HepG2 (cell line): Measurements from ENCODE around the gene LRIG3. TPM values are rescaled to one million over a fixed set of nuclear protein-coding genes. Genes with fewer than 3 reads are reported as not detected.

Source experiments
- ARHGAP35 ChIP-seq: sonication (generic); formaldehyde crosslinking; IDR thresholded peaks from 2 replicates; pipeline ENCODE4 v1.9.0; 2022; ENCODE audit warnings: mild to moderate bottlenecking, inconsistent platforms, moderate library complexity, missing genetic modification reagents, borderline replicate concordance
- CHD4 ChIP-seq: fragments of 200-600 bp; sonication (generic); IDR thresholded peaks from 2 replicates; pipeline ENCODE4 v1.7.0; 2017; ENCODE audit warnings: mild to moderate bottlenecking, low read length, borderline replicate concordance
- HCFC1 ChIP-seq: fragments of 150-350 bp; IDR thresholded peaks from 2 replicates; pipeline ENCODE4 v1.6.1; 2014; ENCODE audit warnings: low read depth, low read length
- KLF11 ChIP-seq: IDR thresholded peaks from 2 replicates; pipeline ENCODE4 v1.6.1; 2016; ENCODE audit warnings: missing compliant biosample characterization
- MAF1 ChIP-seq: sonication (generic); formaldehyde crosslinking; IDR thresholded peaks from 2 replicates; pipeline ENCODE4 v1.5.0; 2020; ENCODE audit warnings: missing genetic modification reagents, borderline replicate concordance
- RFXAP ChIP-seq: sonication (generic); formaldehyde crosslinking; IDR thresholded peaks from 2 replicates; pipeline ENCODE4 v1.4.0; 2020; ENCODE audit warnings: missing genetic modification reagents, borderline replicate concordance
- SNAPC2 ChIP-seq: sonication (generic); formaldehyde crosslinking; IDR thresholded peaks from 2 replicates; pipeline ENCODE4 v1.8.1; 2022; ENCODE audit warnings: mild to moderate bottlenecking, missing genetic modification reagents
- STAG1 ChIP-seq: sonication (generic); formaldehyde crosslinking; IDR thresholded peaks from 2 replicates; pipeline ENCODE4 v1.4.0; 2020; ENCODE audit warnings: missing genetic modification reagents
- THAP11 ChIP-seq: IDR thresholded peaks from 2 replicates; pipeline ENCODE4 v1.6.1; 2016; ENCODE audit warnings: missing biosample characterization, missing genetic modification reagents
- TOE1 ChIP-seq: sonication (generic); formaldehyde crosslinking; IDR thresholded peaks from 2 replicates; pipeline ENCODE4 v1.4.0; 2020; ENCODE audit warnings: mild to moderate bottlenecking, missing genetic modification reagents
- ZBTB10 ChIP-seq: sonication (generic); formaldehyde crosslinking; IDR thresholded peaks from 2 replicates; pipeline ENCODE4 v1.4.0; 2020; ENCODE audit warnings: missing genetic modification reagents, borderline replicate concordance
- ZBTB46 ChIP-seq: sonication (generic); formaldehyde crosslinking; IDR thresholded peaks from 2 replicates; pipeline ENCODE4 v1.4.0; 2020; ENCODE audit warnings: mild to moderate bottlenecking, missing genetic modification reagents, borderline replicate concordance
- ZNF30 ChIP-seq: sonication (generic); formaldehyde crosslinking; IDR thresholded peaks from 2 replicates; pipeline ENCODE4 v1.5.0; 2020; ENCODE audit warnings: mild to moderate bottlenecking, missing genetic modification reagents
- ZNF33B ChIP-seq: sonication (generic); formaldehyde crosslinking; IDR thresholded peaks from 2 replicates; pipeline ENCODE4 v1.5.1; 2020; ENCODE audit warnings: mild to moderate bottlenecking, missing genetic modification reagents
- ZNF598 ChIP-seq: sonication (generic); formaldehyde crosslinking; IDR thresholded peaks from 2 replicates; pipeline ENCODE4 v1.5.1; 2020; ENCODE audit warnings: mild to moderate bottlenecking, missing genetic modification reagents, borderline replicate concordance
- ZNF776 ChIP-seq: sonication (generic); formaldehyde crosslinking; IDR thresholded peaks from 2 replicates; pipeline ENCODE4 v1.4.0; 2020; ENCODE audit warnings: mild to moderate bottlenecking, missing genetic modification reagents
- ZNF782 ChIP-seq: sonication (generic); formaldehyde crosslinking; IDR thresholded peaks from 2 replicates; pipeline ENCODE4 v1.4.0; 2020; ENCODE audit warnings: missing genetic modification reagents, mild to moderate bottlenecking, borderline replicate concordance
- polyA plus RNA-seq, 8 experiments: library from polyadenylated mRNA; depleted of rRNA in 3 of 8; stranded (reverse) in 7 of 8; unstranded in 1 of 8; fragments of >200 nt; fragmentation: Illumina TruSeq in 4 of 8; extraction: Trizol in 4 of 8; gene quantifications; 2 replicates each; pipeline versions ENCODE4 v1.2.1 to v1.2.3, GENCODE V29; 2011 to 2016; ENCODE audit warnings: low read depth in 4 of 8, missing spikeins in 1 of 8, mixed read lengths in 1 of 8; ENCODE audit not compliant: insufficient read depth in 1 of 8
- total RNA-seq, 5 experiments: library from RNA; depleted of rRNA; stranded (reverse); fragments of >200 nt; fragmentation: Illumina TruSeq; extraction: Trizol; gene quantifications; 2 replicates each; pipeline ENCODE4 v1.2.3, GENCODE V29; 2016; ENCODE audit warnings: low read depth in 1 of 5
- TF ChIP-seq, protein P1 (sequence below): sonication (generic); formaldehyde crosslinking; IDR thresholded peaks from 2 replicates; pipeline ENCODE4 v1.5.0; 2020; ENCODE audit warnings: mild to moderate bottlenecking, missing genetic modification reagents, borderline replicate concordance

LRIG3 gene
- total and polyA plus RNA-seq, 2 of the 13 experiments (the other 11 are each of a cell fraction or from before 2014, with no cell fraction given) = 7.7 to 17.4 TPM

DNA sequence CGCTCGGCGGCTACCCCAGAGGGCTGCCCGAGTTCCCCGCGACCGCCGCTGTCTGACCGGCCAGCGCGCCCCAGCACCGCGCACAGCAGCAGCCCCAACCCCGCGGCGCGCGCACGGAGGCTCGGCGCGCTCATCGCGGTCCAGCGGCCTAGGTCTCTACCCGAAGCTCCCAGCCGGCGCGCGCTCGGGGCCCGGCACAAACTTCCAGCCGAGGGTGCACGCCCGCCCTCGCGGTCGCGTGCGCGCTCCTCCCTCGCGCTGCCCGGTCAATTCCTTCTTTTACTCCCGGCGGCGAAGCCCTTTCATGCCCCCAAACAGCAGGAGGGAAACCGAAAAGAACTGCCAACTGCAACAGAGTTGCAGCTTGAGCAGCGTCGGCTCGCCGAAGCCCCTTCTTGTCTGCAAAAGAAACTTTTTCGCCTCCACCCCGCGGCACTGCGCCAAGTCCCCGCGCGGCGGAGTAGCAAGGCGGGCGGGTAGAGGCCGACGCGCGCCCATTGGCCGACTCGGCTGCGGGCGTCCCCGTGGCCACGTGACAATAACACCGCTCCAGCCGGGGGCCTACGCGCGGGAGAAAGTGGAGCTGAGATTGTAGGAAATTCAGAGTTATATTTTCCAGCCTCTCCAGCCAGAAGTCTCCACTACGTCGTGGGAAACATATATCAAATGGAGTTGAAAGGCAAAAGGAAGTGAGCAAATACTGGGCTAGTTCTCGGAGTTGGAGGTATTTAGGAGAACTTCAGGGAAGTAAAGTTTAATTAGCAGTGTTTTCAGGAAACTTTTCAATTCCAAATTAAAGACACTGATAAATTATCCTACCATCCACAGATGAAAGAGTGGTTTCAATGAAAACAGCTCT is at the start of gene LRIG3 (continued):
- 0 out of 2 replicates have a peak, but pooled peaks have one; percentile 37 for TF ChIP-seq ZNF30
- no peak for TF ChIP-seq TOE1
- TF ChIP-seq ZNF598 (CRISPR knock-in tag) = peak; percentile 82; the same call in 1 of the 2 replicates
- TF ChIP-seq ZNF782 (CRISPR knock-in tag) = 0 out of 2 replicates have a peak, but pooled peaks have one; percentile 12
- no peak for TF ChIP-seq ZBTB46 (CRISPR knock-in tag)
- TF ChIP-seq SNAPC2 (CRISPR knock-in tag) = peak; percentile 60; the same call in 1 of the 2 replicates
- TF ChIP-seq RFXAP (CRISPR knock-in tag) = no peak
- no peak for TF ChIP-seq MAF1
- TF ChIP-seq KLF11 (CRISPR knock-in tag) = no peak
- TF ChIP-seq HCFC1 = no peak
- peak; percentile 61; the same call in 1 of the 2 replicates for TF ChIP-seq ARHGAP35
- no peak for TF ChIP-seq CHD4
- no peak for TF ChIP-seq ZBTB10 (CRISPR knock-in tag)
- TF ChIP-seq STAG1 (CRISPR knock-in tag) = no peak; the same call in 1 of the 2 replicates
- no peak; the same call in 1 of the 2 replicates for TF ChIP-seq ZNF776 (CRISPR knock-in tag)
- peak; percentile 93; the same call in 1 of the 2 replicates for TF ChIP-seq ZNF33B (CRISPR knock-in tag)
- no peak for TF ChIP-seq THAP11 (CRISPR knock-in tag)
- TF ChIP-seq, protein P1, sequence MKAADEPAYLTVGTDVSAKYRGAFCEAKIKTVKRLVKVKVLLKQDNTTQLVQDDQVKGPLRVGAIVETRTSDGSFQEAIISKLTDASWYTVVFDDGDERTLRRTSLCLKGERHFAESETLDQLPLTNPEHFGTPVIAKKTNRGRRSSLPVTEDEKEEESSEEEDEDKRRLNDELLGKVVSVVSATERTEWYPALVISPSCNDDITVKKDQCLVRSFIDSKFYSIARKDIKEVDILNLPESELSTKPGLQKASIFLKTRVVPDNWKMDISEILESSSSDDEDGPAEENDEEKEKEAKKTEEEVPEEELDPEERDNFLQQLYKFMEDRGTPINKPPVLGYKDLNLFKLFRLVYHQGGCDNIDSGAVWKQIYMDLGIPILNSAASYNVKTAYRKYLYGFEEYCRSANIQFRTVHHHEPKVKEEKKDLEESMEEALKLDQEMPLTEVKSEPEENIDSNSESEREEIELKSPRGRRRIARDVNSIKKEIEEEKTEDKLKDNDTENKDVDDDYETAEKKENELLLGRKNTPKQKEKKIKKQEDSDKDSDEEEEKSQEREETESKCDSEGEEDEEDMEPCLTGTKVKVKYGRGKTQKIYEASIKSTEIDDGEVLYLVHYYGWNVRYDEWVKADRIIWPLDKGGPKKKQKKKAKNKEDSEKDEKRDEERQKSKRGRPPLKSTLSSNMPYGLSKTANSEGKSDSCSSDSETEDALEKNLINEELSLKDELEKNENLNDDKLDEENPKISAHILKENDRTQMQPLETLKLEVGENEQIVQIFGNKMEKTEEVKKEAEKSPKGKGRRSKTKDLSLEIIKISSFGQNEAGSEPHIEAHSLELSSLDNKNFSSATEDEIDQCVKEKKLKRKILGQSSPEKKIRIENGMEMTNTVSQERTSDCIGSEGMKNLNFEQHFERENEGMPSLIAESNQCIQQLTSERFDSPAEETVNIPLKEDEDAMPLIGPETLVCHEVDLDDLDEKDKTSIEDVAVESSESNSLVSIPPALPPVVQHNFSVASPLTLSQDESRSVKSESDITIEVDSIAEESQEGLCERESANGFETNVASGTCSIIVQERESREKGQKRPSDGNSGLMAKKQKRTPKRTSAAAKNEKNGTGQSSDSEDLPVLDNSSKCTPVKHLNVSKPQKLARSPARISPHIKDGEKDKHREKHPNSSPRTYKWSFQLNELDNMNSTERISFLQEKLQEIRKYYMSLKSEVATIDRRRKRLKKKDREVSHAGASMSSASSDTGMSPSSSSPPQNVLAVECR (CRISPR knock-in tag) = peak; percentile 74; the same call in 1 of the 2 replicates
